GM13976 (cell line): Measurements from ENCODE around the gene ANKH.

Experiments
- DNase-seq: peaks from one replicate; pipeline ENCODE4 v3.0.0; 2012; ENCODE audit warnings: low spot score
- CTCF ChIP-seq: IDR thresholded peaks from 2 replicates; pipeline ENCODE4 v1.5.1; 2012; ENCODE audit warnings: borderline replicate concordance, mild to moderate bottlenecking; ENCODE audit not compliant: insufficient read depth; ENCODE audit errors: extremely low read depth, missing control alignments, control extremely low read depth
- in situ Hi-C: fragments of 300-500 bp; cut with MboI; formaldehyde crosslinking; loops from one replicate; pipeline ENCODE4 v1.12.0; 2022; ENCODE audit warnings: low sequenced_read_pairs, mixed read lengths, inconsistent platforms; ENCODE audit not compliant: unreplicated experiment

Gene ANKH

GRCh38 chr5:14914193-14914592 lies 42.6 kb upstream of the ANKH start:
- no peak for TF ChIP-seq CTCF
- DNase-seq = no peak
- in situ Hi-C loops = no loop called here

GRCh38 chr5:14913096-14913495 lies 41.5 kb upstream of the ANKH start:
- no peak for DNase-seq
- TF ChIP-seq CTCF = no peak
- in situ Hi-C loops = no loop called here

GRCh38 chr5:14912206-14912605 lies 40.6 kb upstream of the ANKH start:
- no peak for TF ChIP-seq CTCF
- DNase-seq = no peak
- in situ Hi-C loops = no loop called here

GRCh38 chr5:14909369-14909768 lies 37.8 kb upstream of the ANKH start:
- in situ Hi-C loops = no loop called here
- TF ChIP-seq CTCF = no peak
- no peak for DNase-seq

GRCh38 chr5:14908172-14908571 lies 36.6 kb upstream of the ANKH start:
- DNase-seq = no peak
- no peak for TF ChIP-seq CTCF
- in situ Hi-C loops = no loop called here

GRCh38 chr5:14906628-14907027 lies 35.0 kb upstream of the ANKH start:
- no peak for TF ChIP-seq CTCF
- in situ Hi-C loops = no loop called here

GRCh38 chr5:14902826-14903560 lies 31.4 kb upstream of the ANKH start:
- TF ChIP-seq CTCF = no peak
- DNase-seq = no peak
- in situ Hi-C loops = no loop called here

More at GRCh38 chr5:14906628-14907027, 35.0 kb upstream of the ANKH start:
- no peak for DNase-seq
